GM12874 (cell line): ENCODE results near the gene PHKA2.

Experiments used
- TF ChIP-seq, protein P1 (sequence below): IDR thresholded peaks from 2 replicates; pipeline ENCODE4 v1.5.1; 2011; ENCODE audit warnings: low read depth, mild to moderate bottlenecking, control low read depth, low read length, moderate library complexity; ENCODE audit not compliant: insufficient read depth

The PHKA2 gene

DNA sequence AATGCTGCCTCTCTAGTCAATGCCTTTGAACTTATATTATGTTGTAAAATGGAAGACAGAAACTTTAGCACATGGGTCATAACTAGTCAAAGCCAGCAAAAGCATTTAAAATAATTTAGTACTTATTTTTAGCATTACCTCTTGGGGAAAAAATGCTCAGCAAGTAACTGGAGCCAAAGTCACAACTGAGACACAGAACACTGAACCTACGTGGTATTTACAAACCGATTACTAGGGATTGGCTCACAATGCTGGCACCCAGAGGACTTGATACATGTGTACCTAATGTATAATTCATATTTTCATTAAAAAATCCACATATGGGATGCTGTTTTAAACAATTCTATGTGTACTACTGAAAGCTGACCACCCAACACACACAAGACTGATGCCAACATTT, 38.4 kb downstream of the PHKA2 start:
- TF ChIP-seq, protein P1, sequence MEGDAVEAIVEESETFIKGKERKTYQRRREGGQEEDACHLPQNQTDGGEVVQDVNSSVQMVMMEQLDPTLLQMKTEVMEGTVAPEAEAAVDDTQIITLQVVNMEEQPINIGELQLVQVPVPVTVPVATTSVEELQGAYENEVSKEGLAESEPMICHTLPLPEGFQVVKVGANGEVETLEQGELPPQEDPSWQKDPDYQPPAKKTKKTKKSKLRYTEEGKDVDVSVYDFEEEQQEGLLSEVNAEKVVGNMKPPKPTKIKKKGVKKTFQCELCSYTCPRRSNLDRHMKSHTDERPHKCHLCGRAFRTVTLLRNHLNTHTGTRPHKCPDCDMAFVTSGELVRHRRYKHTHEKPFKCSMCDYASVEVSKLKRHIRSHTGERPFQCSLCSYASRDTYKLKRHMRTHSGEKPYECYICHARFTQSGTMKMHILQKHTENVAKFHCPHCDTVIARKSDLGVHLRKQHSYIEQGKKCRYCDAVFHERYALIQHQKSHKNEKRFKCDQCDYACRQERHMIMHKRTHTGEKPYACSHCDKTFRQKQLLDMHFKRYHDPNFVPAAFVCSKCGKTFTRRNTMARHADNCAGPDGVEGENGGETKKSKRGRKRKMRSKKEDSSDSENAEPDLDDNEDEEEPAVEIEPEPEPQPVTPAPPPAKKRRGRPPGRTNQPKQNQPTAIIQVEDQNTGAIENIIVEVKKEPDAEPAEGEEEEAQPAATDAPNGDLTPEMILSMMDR: no peak

DNA sequence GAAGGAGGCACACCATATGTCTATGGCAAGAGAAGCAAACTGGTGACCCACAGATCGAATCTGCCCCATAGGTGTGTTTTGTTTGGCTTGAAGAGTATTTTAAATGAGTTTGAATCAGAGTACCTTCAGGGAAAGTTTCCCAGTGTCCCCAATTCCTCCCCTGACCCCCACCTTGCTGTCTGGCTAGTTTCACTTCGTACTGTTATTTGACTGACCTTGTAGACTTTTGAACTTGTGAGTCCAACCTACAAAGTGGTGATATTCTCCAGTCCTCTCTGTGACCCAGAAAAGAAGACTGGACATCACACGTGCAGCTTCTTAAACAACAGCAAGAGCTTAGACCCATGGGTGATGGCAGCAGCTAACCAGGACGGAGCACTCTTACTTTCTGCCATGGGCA, 39.4 kb downstream of the PHKA2 start:
- TF ChIP-seq, protein P1: no peak

DNA sequence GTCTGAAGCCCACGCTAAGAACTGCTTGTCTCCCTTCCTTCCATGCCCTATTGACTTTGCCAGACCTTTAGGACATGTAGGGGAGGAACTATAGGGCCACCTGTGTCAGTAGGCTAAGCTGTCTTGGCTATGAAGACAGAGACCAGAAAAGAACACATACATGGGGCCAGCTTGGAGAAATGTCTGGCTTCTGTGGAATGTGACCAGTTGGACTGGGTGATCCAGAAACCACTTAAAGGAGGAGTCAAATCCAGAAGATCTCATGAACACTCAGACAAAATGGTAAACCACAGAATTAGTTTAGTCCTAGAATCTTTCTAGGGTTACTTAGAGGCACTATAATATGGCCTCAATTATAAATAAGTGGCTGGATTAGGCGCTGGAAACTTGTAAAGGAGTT, 42.0 kb downstream of the PHKA2 start:
- TF ChIP-seq, protein P1: no peak

DNA sequence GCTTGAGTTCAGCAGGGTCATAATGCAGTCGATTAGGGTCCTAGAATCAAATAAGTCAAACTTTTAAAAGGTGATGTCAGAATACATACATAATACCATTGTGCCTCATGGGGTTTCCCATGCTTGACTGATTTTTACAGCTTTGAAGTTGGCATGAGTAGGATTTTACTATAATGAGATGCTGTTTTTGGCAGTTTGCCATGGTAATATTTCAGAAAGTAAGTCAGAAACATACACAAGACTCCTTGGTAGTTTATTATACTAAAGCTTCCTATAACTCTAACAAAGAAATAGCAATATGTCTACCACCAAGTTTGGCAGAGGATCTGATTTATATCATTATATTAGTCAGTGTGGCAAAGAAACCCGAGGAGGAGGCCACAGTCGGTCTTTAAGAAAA, 45.2 kb downstream of the PHKA2 start:
- TF ChIP-seq, protein P1: no peak

DNA sequence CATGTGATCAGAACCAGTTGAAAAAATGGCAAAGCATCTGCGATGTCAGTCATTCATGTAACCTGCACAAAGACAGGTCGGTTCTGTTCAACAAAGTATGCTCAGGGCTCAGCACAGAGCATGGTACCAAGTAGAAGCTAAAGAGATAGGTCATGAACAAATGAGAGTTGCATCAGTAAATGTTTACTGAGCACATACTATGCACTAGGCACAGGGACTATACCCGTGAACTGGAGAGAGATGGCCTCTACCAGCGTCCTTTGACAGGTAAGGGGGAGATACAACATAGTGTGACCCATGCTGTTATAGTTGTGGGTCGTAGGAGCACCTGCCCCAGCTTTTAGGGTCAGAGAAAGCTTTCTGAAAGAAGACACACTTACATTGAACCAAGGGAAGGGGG, 46.7 kb downstream of the PHKA2 start:
- TF ChIP-seq, protein P1: no peak

DNA sequence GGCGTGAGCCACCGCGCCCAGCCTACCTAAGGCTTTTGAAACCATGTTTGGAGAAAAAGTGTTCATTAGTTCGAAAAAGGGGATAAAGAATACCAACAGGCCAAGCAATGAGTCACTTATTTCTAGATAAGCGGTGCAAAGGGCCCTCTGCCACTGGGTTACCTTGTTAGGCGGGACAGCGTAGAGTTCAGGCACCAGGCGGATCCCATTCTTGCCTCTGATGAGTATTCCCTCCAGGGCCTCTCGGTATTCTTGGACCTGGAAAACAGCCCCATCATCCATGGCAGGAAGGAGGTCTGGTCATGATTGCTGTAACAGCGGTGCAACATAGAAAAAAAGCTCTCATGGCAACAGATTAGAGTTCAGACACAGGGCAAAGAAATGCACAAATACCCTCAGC, 48.0 kb downstream of the PHKA2 start:
- TF ChIP-seq, protein P1: no peak

DNA sequence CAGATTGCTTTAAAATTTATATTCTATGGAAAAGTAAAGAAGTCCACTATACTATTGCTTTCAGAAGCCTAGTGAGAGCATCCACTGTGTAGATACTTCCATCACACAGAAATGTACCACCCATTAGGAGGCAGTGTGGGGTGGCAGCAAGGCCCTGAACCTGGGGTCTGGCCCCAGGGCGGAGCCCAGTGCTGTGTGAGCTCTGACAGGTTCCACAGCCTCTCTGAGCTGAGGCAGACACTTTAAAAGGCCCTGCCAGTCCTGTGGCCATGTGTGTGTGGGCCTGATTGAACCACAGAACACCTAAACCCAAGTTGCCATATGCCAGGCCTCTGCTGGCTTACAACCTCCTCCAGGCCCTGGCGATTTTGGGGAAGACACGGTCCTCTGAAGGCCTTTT, 49.2 kb downstream of the PHKA2 start:
- TF ChIP-seq, protein P1: no peak

DNA sequence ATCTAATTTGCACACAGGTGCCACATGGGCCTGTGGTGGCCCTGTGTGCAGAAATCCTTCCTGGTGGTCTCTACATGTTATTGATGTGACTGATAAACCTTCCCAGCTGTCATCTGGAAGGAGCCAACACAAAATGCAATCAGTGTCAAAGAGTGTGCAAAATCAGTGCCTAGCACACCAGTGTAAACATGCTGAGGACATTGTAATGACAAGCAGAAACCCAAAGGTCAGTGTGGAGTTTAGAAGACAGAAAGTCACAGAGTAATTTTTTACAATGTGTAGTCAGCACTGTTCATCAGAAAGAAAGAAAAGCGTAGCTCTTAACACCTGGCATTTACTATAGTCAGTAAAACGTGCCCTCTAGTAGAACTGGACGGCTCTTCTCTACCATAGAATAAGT, 50.3 kb downstream of the PHKA2 start:
- TF ChIP-seq, protein P1: no peak
